Effector memory CD4-positive, alpha-beta T cell (primary cell): ENCODE data around the gene PPT1.
A peak's percentile ranks its signal among the peaks of the same experiment; 100 is the strongest.

Experiments
- DNase-seq, 3 donors: peaks; one replicate each; pipeline ENCODE4 v3.0.0-alpha.2; 2020
- H3K27ac ChIP-seq: 2 replicates; pipeline ENCODE4 v1.7.0; 2013; ENCODE audit warnings: mild to moderate bottlenecking, low read length, moderate library complexity; ENCODE audit not compliant: insufficient read depth, poor library complexity, severe bottlenecking
- H3K27me3 ChIP-seq: replicated peaks from 2 replicates; pipeline ENCODE4 v1.7.0; 2013; ENCODE audit warnings: mild to moderate bottlenecking, low read length; ENCODE audit not compliant: insufficient read depth, control insufficient read depth, poor library complexity, severe bottlenecking
- H3K36me3 ChIP-seq: 2 replicates; pipeline ENCODE4 v1.7.0; 2013; ENCODE audit warnings: mild to moderate bottlenecking, low read length, moderate library complexity; ENCODE audit not compliant: control insufficient read depth, insufficient read depth
- H3K4me1 ChIP-seq: 2 replicates; pipeline ENCODE4 v1.7.0; 2013; ENCODE audit warnings: low read length, mild to moderate bottlenecking; ENCODE audit not compliant: control insufficient read depth, insufficient read depth, poor library complexity, severe bottlenecking
- H3K4me3 ChIP-seq: 2 replicates; pipeline ENCODE4 v1.7.0; 2013; ENCODE audit warnings: low read length, low read depth, mild to moderate bottlenecking; ENCODE audit not compliant: insufficient read depth, poor library complexity, severe bottlenecking
- H3K9me3 ChIP-seq: 2 replicates; pipeline ENCODE4 v1.7.0; 2013; ENCODE audit warnings: mild to moderate bottlenecking, low read length, moderate library complexity; ENCODE audit not compliant: control insufficient read depth

The PPT1 gene

GRCh38 chr1:40073062-40073461 is 24.0 kb downstream of the PPT1 start:
- no peaks in the 10 kb centered on the region for H3K27me3 ChIP-seq
- H3K27ac ChIP-seq, result no peak overlapping the region
- no peak for DNase-seq
- no peak overlapping the region for H3K4me3 ChIP-seq
- peaks cover 69% of the 10 kb centered on the region for H3K36me3 ChIP-seq
- no peaks in the 10 kb centered on the region for H3K9me3 ChIP-seq
- no peaks in the 10 kb centered on the region for H3K4me1 ChIP-seq

GRCh38 chr1:40072142-40072541 is 24.9 kb downstream of the PPT1 start:
- Histone ChIP-seq H3K36me3 (peaks cover 73% of the 10 kb centered on the region), H3K27me3 (no peaks in the 10 kb centered on the region), H3K4me3 (no peak overlapping the region), H3K9me3 (no peaks in the 10 kb centered on the region), H3K4me1 (no peaks in the 10 kb centered on the region), H3K27ac (no peak overlapping the region)
- DNase-seq, result no peak

DNA sequence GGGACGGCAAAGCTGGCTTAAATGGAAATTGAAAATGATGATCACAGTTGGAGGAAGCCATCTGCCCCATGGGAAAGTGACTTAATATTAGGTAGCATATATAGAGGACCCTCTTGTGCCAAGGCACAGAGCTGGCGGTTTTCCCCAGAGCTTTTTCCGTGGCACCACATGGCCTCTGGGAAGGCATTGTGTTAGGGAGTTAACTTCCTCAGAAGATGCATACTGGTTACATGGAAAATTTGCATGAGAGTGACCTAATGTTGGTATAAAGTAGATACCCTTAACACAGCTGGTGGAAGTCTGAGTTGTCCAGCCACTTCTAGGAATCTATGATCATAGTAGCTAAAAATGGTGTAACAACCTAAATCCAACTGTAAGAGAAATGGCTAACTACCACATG is 29.2 kb downstream of the PPT1 start:
- Histone ChIP-seq H3K4me1 (peaks cover 17% of the 10 kb centered on the region), H3K36me3 (peaks cover 95% of the 10 kb centered on the region), H3K4me3 (no peak overlapping the region), H3K27ac (no peak overlapping the region), H3K9me3 (no peaks in the 10 kb centered on the region), H3K27me3 (no peaks in the 10 kb centered on the region)
- no peak for DNase-seq

DNA sequence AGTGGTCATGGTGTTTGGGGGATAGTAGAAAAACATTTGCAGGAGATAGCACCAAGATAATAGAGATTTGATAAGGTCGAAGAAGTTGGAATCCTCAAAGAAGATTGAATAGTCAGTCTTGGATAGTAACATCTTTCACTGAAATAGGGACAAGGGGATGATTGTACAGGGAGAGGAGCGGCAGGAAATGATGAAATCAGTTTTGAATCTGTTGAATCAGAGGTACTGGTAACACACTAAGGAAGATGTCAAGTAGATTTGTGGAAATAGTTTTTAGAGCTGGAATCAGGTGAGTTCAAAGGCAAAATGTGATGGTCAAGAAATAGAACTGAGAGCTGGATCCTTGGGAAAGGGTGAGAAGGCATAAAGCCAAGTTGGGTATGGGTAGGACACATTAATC is 30.0 kb downstream of the PPT1 start:
- DNase-seq, result no peak
- Histone ChIP-seq H3K4me1 (peaks cover 17% of the 10 kb centered on the region), H3K36me3 (peaks cover 90% of the 10 kb centered on the region), H3K27ac (no peak overlapping the region), H3K9me3 (no peaks in the 10 kb centered on the region), H3K27me3 (no peaks in the 10 kb centered on the region), H3K4me3 (no peak overlapping the region)

GRCh38 chr1:40064797-40065499 is 32.1 kb downstream of the PPT1 start:
- H3K4me3 ChIP-seq, result no peak overlapping the region
- peaks cover 85% of the 10 kb centered on the region for H3K36me3 ChIP-seq
- DNase-seq, result no peak
- H3K27ac ChIP-seq, result no peak overlapping the region
- H3K4me1 ChIP-seq, result peaks cover 35% of the 10 kb centered on the region
- H3K9me3 ChIP-seq, result no peaks in the 10 kb centered on the region
- no peaks in the 10 kb centered on the region for H3K27me3 ChIP-seq

DNA sequence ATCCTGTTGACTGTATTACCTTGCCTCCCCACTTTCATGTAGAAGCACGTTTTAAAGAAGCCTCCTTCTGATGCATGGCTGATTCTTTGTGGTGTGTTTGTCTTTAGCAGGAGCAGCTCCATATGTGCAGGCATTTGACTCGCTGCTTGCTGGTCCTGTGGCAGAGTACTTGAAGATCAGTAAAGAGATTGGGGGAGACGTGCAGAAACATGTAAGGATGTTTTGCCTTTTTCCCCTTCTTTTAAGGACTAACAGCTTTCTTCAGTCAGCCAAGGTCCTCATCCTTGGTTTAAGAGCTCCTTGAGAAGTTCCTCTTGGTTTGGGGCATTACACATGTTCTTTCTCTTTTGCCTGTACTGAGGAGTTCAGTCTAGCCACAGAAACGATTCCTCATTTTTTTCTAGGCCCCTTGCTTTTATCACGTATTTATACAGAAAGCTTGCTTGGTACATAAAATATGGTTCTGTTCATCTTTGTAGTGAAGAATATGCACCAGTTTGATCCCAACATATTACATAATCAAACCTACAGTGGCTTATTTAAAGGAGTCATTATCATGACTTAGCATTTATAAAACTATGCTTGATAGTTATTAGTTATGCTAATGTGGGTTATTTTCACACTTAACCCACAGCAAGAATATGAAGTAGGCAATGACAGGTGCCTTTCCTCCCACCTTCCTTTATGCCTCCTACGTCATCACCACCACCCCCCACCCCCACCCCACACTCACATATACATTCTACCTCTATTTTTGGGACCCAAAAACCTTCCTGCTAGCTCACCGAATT is 36.9 kb downstream of the PPT1 start:
- H3K27ac ChIP-seq, result peak overlapping the region; percentile 57
- peak overlapping the region; percentile 4 for H3K4me3 ChIP-seq
- peaks cover 77% of the 10 kb centered on the region for H3K4me1 ChIP-seq

DNA sequence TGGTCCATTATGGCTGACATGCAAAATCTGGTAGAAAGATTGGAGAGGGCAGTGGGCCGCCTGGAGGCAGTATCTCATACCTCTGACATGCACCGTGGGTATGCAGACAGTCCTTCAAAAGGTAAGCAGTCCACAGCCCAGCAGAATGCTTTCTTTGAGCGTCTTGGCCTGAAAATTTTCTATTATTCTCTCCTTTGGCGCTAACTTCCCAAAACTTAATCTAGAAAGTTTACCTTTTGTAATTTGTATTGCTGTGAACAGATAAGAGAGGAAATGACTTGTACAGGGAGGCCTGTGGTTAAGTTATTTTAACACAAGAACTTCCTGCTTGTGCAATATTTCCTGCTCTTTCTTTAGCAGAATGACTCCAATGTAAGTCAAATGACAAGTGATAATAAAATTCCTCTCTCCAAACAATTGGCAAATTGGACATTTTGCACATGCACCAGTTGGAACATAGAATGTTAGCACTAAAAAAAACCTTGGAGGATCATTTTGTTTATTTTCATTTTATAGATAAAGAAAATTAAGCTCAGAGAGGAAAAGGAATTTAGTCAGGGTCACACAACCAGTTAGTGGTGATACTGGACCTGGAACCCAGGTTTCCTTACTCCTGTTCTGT is 37.6 kb downstream of the PPT1 start:
- peak overlapping the region; percentile 4 for H3K4me3 ChIP-seq
- DNase-seq, result no peak
- H3K4me1 ChIP-seq, result peaks cover 77% of the 10 kb centered on the region
- no peaks in the 10 kb centered on the region for H3K27me3 ChIP-seq
- peaks cover 39% of the 10 kb centered on the region for H3K36me3 ChIP-seq
- H3K9me3 ChIP-seq, result no peaks in the 10 kb centered on the region
- peak overlapping the region; percentile 57 for H3K27ac ChIP-seq

More for the DNA sequence above, 36.9 kb downstream of the PPT1 start:
- DNase-seq, result no peak
- Histone ChIP-seq H3K27me3 (no peaks in the 10 kb centered on the region), H3K36me3 (peaks cover 46% of the 10 kb centered on the region), H3K9me3 (no peaks in the 10 kb centered on the region)

- Histone ChIP-seq H3K27me3 (no peaks in the 10 kb centered on the region), H3K27ac (peak overlapping the region; percentile 57), H3K4me1 (peaks cover 76% of the 10 kb centered on the region), H3K9me3 (no peaks in the 10 kb centered on the region), H3K4me3 (peak overlapping the region; percentile 4), H3K36me3 (peaks cover 32% of the 10 kb centered on the region)
- no peak for DNase-seq
These were observed 38.4 kb downstream of the PPT1 start for GRCh38 chr1:40058453-40059337.

- no peak overlapping the region for H3K4me3 ChIP-seq
- no peaks in the 10 kb centered on the region for H3K9me3 ChIP-seq
- no peaks in the 10 kb centered on the region for H3K27me3 ChIP-seq
- H3K36me3 ChIP-seq, result peaks cover 31% of the 10 kb centered on the region
- H3K27ac ChIP-seq, result peak overlapping the region; percentile 45
- H3K4me1 ChIP-seq, result peaks cover 76% of the 10 kb centered on the region
- no peak for DNase-seq
These were observed 39.0 kb downstream of the PPT1 start for GRCh38 chr1:40058097-40058452.
